GM19324 (cell line): Measurements from ENCODE around the gene TMEM94.

Source experiments
- ATAC-seq: cut with Tn5 transposase; IDR thresholded peaks from one replicate; pipeline ENCODE4 v1.9.1; 2021; ENCODE audit warnings: mild to moderate bottlenecking, moderate library complexity; ENCODE audit not compliant: unreplicated experiment, low FRiP score

Gene TMEM94

DNA sequence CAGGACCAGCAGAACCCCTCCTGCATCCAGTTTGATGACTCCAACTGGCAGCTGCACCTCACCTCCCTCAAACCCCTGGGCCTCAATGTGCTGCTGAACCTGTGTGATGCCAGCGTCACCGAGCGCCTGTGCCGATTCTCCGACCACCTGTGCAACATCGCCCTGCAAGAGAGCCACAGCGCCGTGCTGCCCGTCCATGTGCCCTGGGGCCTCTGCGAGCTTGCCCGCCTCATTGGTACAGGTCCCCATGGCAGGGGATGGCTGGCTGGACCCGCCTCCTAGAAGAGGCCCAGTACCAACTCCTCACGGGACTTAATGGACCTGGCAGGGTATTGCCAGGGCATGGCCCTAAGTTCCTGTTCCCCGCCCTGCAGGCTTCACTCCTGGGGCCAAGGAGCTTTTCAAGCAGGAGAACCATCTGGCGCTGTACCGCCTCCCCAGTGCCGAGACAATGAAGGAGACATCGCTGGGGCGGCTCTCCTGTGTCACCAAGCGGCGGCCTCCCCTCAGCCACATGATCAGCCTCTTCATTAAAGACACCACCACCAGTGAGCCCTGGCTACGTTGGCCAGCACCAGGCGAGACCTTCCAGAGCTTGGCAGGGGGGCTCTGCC, 36.2 kb downstream of the TMEM94 start:
- ATAC-seq, result no peak

- no peak for ATAC-seq
These were observed 37.2 kb downstream of the TMEM94 start for GRCh38 chr17:75493476-75494129.

DNA sequence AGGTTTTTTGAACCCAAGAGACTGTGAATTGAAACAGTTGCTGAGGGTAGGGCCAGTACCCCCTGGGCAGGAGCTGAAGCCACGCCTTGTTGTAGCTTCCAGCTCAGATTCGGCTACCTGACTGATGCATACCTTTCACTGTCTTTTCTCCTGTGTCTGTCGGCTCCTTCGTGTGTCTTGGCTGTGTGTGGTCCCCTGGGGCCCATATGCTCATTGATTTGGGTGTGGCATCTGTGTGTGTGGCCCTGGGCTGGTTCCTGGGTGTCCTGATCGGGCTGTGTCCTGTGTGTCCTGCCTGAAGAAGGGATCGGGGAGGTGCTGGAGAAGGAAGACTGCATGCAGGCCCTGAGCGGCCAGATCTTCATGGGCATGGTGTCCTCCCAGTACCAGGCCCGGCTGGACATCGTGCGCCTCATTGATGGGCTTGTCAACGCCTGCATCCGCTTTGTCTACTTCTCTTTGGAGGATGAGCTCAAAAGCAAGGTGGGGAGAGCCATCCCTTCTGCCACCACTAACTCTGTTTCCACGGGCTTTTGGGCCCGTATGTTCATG, 38.0 kb downstream of the TMEM94 start:
- no peak for ATAC-seq

GRCh38 chr17:75496005-75496404, 39.6 kb downstream of the TMEM94 start:
- no peak for ATAC-seq

DNA sequence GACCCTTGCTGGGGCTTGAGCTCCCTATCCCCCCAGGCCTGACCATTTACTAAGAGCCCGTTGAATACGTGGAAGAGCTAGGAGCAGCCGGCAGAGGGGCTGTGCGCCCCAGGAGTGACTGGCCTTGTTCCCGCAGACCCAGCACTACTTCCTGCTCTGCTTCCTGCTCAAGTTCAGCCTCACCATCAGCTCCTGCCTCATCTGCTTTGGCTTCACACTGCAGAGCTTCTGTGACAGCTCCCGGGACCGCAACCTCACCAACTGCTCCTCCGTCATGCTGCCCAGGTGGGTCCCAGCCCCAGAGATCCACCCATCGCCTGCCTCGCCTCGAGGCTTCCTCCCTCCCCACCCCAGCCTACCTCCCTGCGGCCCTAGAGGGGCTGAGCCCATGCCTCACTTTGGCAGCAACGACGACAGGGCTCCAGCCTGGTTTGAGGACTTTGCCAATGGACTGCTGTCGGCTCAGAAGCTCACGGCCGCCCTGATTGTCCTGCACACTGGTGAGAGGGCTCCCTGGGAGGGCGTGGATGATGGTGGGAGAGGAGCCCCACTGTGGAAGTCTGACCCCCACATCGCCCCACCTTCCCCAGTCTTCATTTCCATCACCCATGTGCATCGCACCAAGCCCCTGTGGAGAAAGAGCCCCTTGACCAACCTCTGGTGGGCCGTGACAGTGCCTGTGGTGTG, 41.7 kb downstream of the TMEM94 start:
- ATAC-seq, result no peak

- ATAC-seq, result no peak
These were observed 42.3 kb downstream of the TMEM94 start for GRCh38 chr17:75498726-75499213.

- ATAC-seq, result no peak
These were observed 43.0 kb downstream of the TMEM94 start for GRCh38 chr17:75499313-75500022.

GRCh38 chr17:75500419-75501216, 44.2 kb downstream of the TMEM94 start:
- no peak for ATAC-seq

DNA sequence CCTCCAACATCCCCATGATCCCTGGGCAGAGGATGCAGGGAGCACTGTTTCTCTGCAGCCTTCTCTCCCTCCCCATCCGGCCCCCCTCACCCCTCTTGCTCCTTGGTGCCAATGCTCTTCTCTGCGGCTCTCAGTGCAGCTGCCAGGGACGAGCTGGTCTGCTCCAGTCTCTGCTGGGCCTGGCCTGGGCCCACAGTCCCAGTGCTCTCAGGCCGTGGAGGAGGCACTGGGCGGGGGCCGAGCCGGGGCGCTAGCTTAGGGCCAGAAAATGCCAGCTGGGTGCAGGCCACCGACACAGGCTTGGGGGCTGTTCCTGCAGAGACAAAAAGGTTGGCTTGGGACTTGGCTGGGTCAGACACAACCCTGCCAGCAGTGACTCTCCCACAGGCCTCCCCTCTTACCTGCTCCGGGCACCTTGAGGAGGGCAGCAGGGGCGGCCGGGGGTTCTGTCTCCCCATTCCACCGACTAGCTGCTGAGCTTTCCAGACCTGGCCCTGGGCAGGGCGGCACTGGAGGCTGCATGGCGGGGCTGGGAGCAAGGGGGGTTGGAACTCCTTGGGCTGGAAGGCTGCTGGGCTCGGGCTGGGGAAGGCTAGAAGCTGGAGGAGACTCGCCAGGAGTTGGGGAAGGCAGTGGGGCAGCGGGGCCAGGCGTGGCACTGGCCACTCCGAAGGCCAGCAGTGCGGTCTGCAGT, 45.1 kb downstream of the TMEM94 start:
- no peak for ATAC-seq

DNA sequence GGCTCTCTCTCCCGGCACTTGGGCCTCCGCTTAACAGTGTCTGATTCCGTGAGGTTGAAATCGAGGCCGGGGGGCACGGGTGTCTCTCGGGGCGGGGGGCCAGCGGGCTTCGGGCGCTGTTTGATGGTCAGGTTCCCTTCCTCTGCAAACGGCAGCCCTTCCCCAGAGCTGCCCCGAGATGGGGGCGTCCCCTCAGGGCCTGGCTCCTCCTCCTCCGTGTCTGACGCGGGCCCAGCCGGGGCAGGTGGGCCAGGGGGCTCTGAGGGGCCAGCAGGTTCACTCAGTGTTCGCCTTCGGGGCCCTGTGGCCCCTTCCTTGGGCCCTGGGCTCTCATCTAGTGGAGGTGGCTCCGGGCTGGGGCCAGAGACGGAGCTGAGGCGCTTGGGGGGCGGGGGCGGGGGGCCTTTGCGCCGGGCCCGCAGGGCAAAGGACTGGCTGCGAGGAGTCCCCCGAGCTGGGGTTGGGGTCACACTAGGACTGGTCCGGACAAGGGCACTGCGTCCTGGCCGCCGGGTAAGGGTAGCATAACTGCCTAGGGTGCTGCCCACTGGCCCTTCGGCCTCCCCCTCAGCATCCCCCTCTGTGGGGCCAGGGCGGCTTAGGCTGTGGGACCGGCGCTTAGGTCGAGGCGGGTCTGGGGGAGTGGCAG, 45.8 kb downstream of the TMEM94 start:
- no peak for ATAC-seq

- no peak for ATAC-seq
These were observed 46.4 kb downstream of the TMEM94 start for GRCh38 chr17:75502721-75503329.

DNA sequence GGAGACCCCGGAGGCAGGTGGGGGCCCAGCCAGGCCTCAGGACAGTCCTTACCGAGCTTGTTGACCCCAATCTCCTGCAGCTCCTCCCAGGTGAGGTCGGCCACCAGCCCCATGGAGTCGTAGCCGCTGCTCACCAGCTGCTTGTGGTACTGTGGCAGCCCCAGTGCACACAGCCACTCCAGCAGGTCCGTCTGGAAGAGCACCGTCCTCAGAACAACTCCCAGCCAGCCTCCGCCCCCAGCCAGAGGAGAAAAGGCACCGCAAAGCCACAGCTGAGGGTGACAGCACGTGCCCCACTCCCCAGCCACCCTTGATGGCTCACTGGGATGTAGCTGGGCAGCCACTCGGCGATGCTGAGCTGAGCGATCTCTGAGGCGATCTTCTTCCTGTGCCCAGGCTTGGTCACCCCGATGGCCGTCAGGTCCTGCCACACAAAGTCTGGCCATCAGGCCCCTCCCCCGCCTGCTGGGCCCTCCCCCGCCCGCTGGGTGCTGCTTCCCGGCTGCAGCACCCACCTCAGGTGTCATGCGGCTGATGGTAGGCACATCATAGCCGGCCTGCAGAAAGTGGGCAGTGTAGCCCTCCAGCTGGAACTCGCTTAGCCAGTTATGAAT, 47.0 kb downstream of the TMEM94 start:
- no peak for ATAC-seq

GRCh38 chr17:75503976-75504346, 47.5 kb downstream of the TMEM94 start:
- no peak for ATAC-seq

- no peak for ATAC-seq
These were observed 48.1 kb downstream of the TMEM94 start for GRCh38 chr17:75504347-75505151.

DNA sequence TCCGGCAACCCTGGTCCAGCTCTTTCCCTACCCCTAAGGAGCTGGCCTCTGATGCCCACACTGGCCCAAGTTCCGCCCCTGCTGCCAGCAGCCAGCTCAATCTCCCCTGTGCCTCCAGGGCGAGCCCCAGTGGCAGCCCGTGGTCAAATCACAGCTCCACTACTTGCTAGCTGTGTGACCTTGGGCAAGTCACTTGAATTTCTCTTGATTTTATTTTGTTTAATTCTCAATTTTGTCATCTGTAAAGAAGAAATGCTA, 48.6 kb downstream of the TMEM94 start:
- ATAC-seq, result no peak

GRCh38 chr17:75505640-75506039, 49.2 kb downstream of the TMEM94 start:
- ATAC-seq, result no peak

DNA sequence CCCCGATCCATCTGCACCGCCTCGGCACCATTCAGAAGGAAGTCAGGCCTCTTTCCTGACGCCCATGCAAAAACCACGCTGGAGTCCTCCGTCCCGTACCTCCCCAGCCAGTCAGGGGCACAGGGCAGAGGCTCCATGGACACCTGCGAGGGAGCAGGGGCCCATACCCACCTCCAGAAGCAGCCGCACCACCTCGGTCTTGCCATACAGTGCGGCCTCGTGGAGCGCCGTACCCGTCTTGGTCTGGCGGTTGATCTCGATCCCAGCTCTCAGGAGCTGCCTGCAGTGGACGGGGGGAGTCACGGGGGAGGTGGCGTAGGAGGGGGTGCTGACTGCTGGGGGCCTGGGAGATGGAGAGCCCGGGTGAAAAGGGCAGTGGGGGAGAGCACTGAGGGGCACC, 49.7 kb downstream of the TMEM94 start:
- no peak for ATAC-seq

DNA sequence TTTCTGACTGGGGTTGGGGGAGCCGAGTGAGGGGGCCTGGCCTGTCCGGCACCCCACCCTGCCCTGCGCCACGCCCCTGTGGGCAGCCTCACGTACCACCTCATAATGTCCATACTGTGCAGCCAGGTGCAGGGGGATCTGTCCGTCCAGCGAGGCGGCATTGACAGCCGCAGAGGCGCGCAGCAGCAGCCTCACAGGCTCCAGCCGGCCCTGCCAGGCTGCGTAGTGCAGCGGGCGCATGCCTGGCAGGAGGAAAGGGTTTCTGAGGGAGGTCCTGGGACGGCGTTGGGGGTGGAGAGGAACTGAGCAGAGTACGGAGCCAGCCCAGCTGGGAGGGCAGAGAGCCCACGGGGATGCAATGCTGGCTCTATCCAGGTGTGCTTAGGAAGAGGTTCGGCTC, 50.5 kb downstream of the TMEM94 start:
- no peak for ATAC-seq
